ENCODE measurements around the gene STAT4. TPM values are rescaled to one million over a fixed set of nuclear protein-coding genes. Genes with fewer than 3 reads are reported as not detected.
"Not testable (repeated sequence)": the region's sequence is repeated elsewhere in the genome, so short reads cannot be mapped to it uniquely, and the experiment has no call there.

Gene STAT4
- total RNA-seq, 1 experiment from 2014 or later = 4.3 TPM

- DNase-seq (ENCODE audit: low spot score) = not testable (repeated sequence)
These were observed 155.5 kb downstream of the STAT4 start for GRCh38 chr2:190995315-190995714.

GRCh38 chr2:190994148-190994547 is 156.6 kb downstream of the STAT4 start:
- no peak for DNase-seq (ENCODE audit: low spot score)

- no peak for DNase-seq (ENCODE audit: low spot score)
These were observed 157.5 kb downstream of the STAT4 start for GRCh38 chr2:190993292-190993643.

- no peak for DNase-seq (ENCODE audit: low spot score)
These were observed 160.7 kb downstream of the STAT4 start for GRCh38 chr2:190990132-190990531.

GRCh38 chr2:190988910-190989309 is 161.9 kb downstream of the STAT4 start:
- no peak for DNase-seq (ENCODE audit: low spot score)

- DNase-seq (ENCODE audit: low spot score) = no peak
These were observed 162.9 kb downstream of the STAT4 start for GRCh38 chr2:190987938-190988337.

GRCh38 chr2:190987116-190987515 is 163.7 kb downstream of the STAT4 start:
- no peak for DNase-seq (ENCODE audit: low spot score)

- DNase-seq (ENCODE audit: low spot score) = no peak
These were observed 164.4 kb downstream of the STAT4 start for GRCh38 chr2:190986221-190986953.

GRCh38 chr2:190984595-190984994 is 166.2 kb downstream of the STAT4 start:
- no peak for DNase-seq (ENCODE audit: low spot score)

GRCh38 chr2:190982262-190983034 is 168.3 kb downstream of the STAT4 start:
- no peak for DNase-seq (ENCODE audit: low spot score)

GRCh38 chr2:190981733-190982132 is 169.1 kb downstream of the STAT4 start:
- no peak for DNase-seq (ENCODE audit: low spot score)

GRCh38 chr2:190981333-190981732 is 169.5 kb downstream of the STAT4 start:
- DNase-seq (ENCODE audit: low spot score) = no peak

- no peak for DNase-seq (ENCODE audit: low spot score)
These were observed 170.1 kb downstream of the STAT4 start for GRCh38 chr2:190980630-190981209.

- peak; percentile 67 for DNase-seq (ENCODE audit: low spot score)
These were observed 170.7 kb downstream of the STAT4 start for GRCh38 chr2:190979906-190980629.

Other genes with a start within 250 kb of the STAT4 start
- gene STAT1, start 136.8 kb downstream of the STAT4 start, total RNA-seq (2014; rRNA removed; shearing (Covaris generic)) = 88.6 and 110 TPM in 2 replicates
- gene MYO1B, start 94.4 kb upstream of the STAT4 start, total RNA-seq (2014; rRNA removed; shearing (Covaris generic)) = 51.0 and 58.5 TPM in 2 replicates

Data from H4 (cell line).